D721Med (cell line): ENCODE measurements around the gene ZFYVE16.
"Not testable (repeated sequence)": the region's sequence is repeated elsewhere in the genome, so short reads cannot be mapped to it uniquely, and the experiment has no call there.

ENCODE experiments used
- DNase-seq: peaks from one replicate; pipeline ENCODE4 v3.0.0; 2011; ENCODE audit warnings: low spot score; ENCODE audit not compliant: insufficient read length
- FAIRE-seq: peaks from 2 replicates; lab custom pipeline; 2011; peaks lifted over from hg19 to GRCh38; lab: Jason Lieb, UNC
- CTCF ChIP-seq: IDR thresholded peaks from 2 replicates; pipeline ENCODE4 v1.5.1; 2012; ENCODE audit warnings: mild to moderate bottlenecking, control low read depth; ENCODE audit not compliant: insufficient read depth; ENCODE audit errors: missing control alignments

The ZFYVE16 gene

GRCh38 chr5:80414113-80414512 lies 6.2 kb downstream of the ZFYVE16 start:
- TF ChIP-seq CTCF, result no peak
- FAIRE-seq (no peak), DNase-seq (no peak)

- DNase-seq, result no peak
- TF ChIP-seq CTCF, result no peak
- no peak for FAIRE-seq
These were observed 10.1 kb downstream of the ZFYVE16 start for GRCh38 chr5:80417973-80418372.

GRCh38 chr5:80424365-80424764 lies 16.5 kb downstream of the ZFYVE16 start:
- DNase-seq, FAIRE-seq: not testable (repeated sequence)

GRCh38 chr5:80435476-80435875 lies 27.6 kb downstream of the ZFYVE16 start:
- DNase-seq (no peak), FAIRE-seq (no peak)
- no peak for TF ChIP-seq CTCF

- no peak for DNase-seq
- no peak for FAIRE-seq
- TF ChIP-seq CTCF, result no peak
These were observed 29.5 kb downstream of the ZFYVE16 start for GRCh38 chr5:80437326-80437725.

GRCh38 chr5:80438739-80439138 lies 30.9 kb downstream of the ZFYVE16 start:
- FAIRE-seq (no peak), DNase-seq (no peak)
- TF ChIP-seq CTCF, result no peak

GRCh38 chr5:80439213-80439612 lies 31.3 kb downstream of the ZFYVE16 start:
- no peak for FAIRE-seq
- no peak for TF ChIP-seq CTCF
- DNase-seq, result no peak

GRCh38 chr5:80442742-80443141 lies 34.9 kb downstream of the ZFYVE16 start:
- TF ChIP-seq CTCF, result no peak
- no peak for DNase-seq
- no peak for FAIRE-seq
